Measurements from ENCODE around the gene CST11.

CST11 gene

GRCh38 chr20:23419995-23420901 is 32.4 kb downstream of the CST11 start:
- DNase-seq: no peak

DNA sequence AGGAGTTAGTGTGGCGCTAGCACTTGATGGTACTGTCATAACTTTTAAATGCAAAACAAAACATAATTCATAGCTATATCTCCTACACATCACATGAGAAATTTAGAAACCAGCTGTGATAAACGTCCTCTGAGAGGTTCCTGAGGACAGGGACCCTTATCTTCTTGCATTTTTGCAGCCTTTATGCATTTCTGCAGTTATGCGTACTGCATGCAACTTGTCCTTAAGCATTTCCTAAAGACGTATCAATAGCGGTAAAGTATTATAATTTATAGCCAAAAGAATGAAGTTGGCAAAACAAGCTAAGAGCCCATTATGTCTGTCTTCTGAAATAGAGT is 33.0 kb downstream of the CST11 start:
- DNase-seq: no peak

GRCh38 chr20:23417861-23418260 is 34.8 kb downstream of the CST11 start:
- DNase-seq: no peak

DNA sequence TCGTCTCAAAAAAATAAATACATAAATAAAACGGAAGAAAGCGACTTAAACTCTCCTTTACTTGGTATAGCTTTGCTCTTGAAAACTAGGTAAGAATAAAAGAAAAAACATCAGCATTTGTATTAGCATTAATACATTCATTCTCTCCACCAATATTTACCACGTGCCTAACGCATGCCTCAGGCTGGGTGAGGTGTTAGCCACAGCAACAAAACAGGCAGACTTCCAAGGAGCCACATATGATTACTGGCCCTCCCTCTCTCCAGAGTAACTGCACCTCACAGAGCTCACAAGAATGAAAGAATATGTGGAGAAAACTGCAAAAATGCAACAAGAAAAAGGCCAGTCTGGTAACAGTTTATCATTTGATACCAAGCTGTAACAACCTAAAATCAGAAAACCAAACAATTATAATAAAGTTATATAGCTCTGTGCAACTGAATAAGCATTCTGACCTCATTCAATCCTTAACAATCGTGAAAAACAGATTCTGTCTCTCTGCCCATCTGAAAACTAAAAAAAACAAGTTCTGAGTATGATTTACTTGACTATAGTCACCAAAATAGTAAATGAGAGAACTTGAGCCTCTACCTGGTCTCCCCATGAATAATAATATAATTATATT is 36.6 kb downstream of the CST11 start:
- peak; percentile 56 for DNase-seq

- no peak for DNase-seq
Observed at GRCh38 chr20:23415555-23415954, 37.1 kb downstream of the CST11 start.

- no peak for DNase-seq
Observed at GRCh38 chr20:23414526-23415188, 38.0 kb downstream of the CST11 start.

GRCh38 chr20:23413862-23414422 is 38.7 kb downstream of the CST11 start:
- DNase-seq: no peak

DNA sequence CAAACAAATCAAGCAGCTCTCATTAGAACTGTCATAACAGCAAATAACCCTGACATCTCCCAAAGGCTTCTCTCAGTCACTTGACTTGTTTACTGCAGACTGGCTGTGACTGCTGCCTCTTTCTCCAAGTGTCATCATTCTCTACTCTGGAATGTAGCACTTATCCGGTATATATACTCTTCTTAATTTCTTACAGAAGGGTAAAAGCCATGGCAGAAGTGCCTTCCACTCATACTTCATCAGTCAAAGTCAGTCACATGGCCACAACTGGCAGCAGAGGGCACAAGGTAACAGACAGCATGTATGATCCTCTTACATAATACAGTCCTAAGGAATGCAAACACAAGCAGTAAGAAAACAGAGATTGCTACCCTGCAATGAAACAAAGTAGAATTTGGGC is 40.6 kb downstream of the CST11 start:
- DNase-seq: no peak

DNA sequence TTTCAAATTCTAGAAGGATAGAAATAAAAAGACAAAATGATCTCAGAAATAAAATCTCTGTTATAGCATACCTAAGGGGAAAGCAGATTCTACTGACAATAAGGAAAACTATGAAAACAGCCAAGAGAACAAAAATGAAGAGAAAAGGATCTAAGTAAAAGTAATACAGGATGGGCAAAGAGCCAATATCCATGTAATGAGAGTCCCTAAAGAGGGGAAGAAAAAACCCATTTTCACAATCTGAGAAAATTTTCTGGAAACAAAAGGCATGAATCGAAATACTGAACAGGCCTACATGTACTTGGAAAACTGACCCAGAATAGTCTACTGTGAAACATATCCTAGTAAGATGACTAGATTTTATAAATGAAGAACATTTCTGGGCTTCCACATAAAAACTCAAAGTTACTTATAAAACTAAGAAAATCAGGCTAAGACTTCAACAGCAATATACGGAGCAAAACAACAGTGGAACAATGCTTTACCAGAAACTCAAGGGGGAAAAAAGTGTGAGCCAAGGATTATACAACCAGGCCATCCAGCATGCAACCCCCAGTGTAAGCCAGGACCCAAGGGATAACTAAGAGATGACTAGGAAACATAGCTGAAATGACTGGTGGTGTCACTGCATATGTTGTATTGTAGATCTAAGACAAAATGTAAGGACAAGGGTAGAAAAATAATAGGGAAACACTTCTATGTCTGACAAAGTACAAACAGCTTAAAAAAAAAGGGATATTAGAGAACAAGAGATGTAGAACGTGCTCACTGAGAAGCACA is 41.6 kb downstream of the CST11 start:
- no peak for DNase-seq

- no peak for DNase-seq
Observed at GRCh38 chr20:23409800-23410199, 42.9 kb downstream of the CST11 start.

DNA sequence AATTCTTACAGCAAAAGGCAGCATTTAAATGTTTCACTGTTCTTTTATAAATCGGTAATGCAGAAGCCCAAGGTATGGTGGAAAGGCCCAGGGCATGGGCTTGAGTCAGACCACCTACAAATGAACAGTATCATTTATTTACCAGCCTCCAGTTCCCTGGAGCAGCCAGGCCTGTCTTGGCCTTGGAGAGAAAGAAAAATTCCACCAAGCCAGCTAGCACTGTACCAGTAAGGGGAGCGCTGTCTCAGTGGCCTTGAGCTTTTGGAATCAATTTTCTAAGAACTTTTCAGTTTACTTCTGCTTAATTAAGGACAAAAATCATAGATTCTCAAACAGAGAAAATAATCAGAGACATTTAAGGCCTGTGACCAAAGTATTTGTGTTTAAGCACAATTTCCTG is 43.7 kb downstream of the CST11 start:
- no peak for DNase-seq

DNA sequence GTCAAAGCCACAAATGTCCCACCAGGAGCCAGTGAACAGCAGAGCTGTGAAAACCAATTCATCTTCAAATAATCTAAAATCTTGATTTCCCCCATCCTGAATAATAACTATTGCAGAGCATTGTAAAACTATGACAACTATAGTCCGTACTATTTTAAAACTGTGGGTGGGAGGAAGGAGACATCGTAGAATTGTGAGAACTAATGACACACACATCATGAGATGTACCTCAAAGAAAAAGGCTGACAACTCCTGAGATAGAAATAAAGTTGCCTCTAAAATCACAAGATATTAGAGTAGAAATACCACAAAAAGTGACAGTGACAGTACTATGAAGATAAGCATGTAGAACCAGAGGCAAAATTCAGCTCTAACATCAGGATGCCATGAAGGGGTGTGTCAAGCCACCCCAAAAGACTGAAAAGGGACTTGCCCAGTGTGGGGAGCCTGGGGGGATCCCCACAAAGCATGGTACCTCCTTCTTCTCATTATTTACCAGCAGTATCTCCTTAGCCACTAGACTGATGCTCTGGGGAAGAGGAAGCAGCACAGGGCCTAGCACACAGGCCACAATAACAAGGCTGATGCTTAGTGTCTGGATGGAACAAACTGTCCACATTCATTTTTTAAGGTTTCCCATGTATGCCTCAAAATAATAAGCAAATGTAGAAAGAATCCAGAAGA is 44.8 kb downstream of the CST11 start:
- DNase-seq: no peak

DNA sequence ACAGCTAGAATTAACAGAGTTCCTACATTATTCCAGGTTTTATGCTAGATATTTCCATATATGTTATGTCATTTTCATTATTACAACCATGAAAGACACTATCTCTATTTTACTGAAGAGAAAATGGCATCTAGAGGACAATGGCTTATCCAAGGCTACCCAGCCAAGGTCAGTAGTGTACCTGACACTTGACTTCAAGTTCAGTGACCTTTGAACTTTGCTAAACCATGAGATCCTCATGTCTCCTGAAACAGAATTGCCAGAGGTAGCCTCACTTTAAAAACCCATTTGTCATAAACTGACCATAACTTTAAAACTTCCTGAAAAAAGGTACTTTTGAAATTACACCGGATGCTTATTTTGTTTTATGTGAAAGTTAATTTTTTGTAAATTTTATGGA is 45.8 kb downstream of the CST11 start:
- no peak for DNase-seq

- no peak for DNase-seq
Observed at GRCh38 chr20:23404196-23404595, 48.5 kb downstream of the CST11 start.

DNA sequence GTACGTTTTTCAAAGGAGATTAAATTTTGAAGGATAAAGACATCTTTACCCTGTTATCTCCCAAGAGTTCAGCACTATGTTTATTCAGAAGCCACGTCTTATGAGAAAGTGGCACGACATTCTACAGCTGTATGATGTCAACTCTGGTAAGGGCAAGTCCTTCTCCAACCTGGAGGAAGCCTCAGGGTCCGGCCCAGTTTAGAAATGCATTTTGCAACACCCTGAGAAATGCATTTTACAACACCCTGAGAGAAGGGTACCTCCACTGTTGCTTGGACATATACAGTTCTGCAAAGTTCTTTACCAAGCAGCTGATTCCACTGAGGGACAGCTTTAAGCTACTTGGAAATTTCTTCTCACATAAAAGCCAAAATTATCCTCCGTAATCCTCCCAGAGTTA is 48.9 kb downstream of the CST11 start:
- no peak for DNase-seq

DNA sequence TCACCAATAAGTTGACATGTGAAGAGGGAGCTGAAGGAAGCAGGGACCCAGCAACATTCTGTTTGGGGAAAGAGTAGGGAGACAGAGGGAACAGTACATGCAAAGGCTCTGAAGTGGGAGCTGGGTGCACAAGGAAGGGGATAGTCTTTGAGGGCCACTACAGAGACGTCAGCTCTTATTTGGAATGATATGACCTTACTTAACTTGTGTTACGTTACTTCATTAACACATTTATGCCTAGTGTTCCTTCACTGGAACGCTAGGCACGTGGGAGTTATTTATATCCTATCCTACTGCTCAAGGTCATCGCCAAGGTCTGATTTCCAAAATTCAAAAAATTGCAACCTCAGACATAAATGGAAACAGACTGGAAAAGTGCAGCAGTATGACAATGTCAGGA is 51.6 kb downstream of the CST11 start:
- no peak for DNase-seq

All from NK-92 treated with Interleukin-12 subunit alpha and Interleukin-12 subunit beta, amount 100 ng/mL, for 24 hours (cell line).